ENCODE results near the gene ZNF554.
"Not testable (repeated sequence)": the region's sequence is repeated elsewhere in the genome, so short reads cannot be mapped to it uniquely, and the experiment has no call there.

The ZNF554 gene

GRCh38 chr19:2867025-2867991, 47.6 kb downstream of the ZNF554 start, which contains the start of gene ZNF556:
TSS of gene ZNF556 (plus strand) at chr19:2867335. CDS start at chr19:2867422, 87 bp downstream.
- no peak for DNase-seq (ENCODE audit: low read depth)

GRCh38 chr19:2869618-2870017, 50.0 kb downstream of the ZNF554 start:
- DNase-seq (ENCODE audit: low read depth) = no peak

GRCh38 chr19:2872175-2872574, 52.5 kb downstream of the ZNF554 start:
- DNase-seq (ENCODE audit: low read depth) = not testable (repeated sequence)

GRCh38 chr19:2877398-2878331, 58.0 kb downstream of the ZNF554 start:
- no peak for DNase-seq (ENCODE audit: low read depth)

- no peak for DNase-seq (ENCODE audit: low read depth)
Observed at GRCh38 chr19:2883686-2884439, 64.2 kb downstream of the ZNF554 start.

- DNase-seq (ENCODE audit: low read depth) = no peak
Observed at GRCh38 chr19:2885736-2886135, 66.1 kb downstream of the ZNF554 start.

Data from activated gamma-delta T cell treated with anti-CD3 and anti-CD28 coated beads, Interleukin-2, amount 50 U/mL, for 16 hours (primary cell).